NB4 (cell line): ENCODE results near the gene ZNF567.
"Not testable (repeated sequence)": the region's sequence is repeated elsewhere in the genome, so short reads cannot be mapped to it uniquely, and the experiment has no call there.

ENCODE experiments used
- DNase-seq: peaks from one replicate; pipeline ENCODE4 v3.0.0; 2010; ENCODE audit warnings: low read depth
- H3K4me3 ChIP-seq: one replicate; pipeline ENCODE4 v1.5.1; 2011; ENCODE audit warnings: mild to moderate bottlenecking, low read depth, low read length, moderate library complexity
- MYC ChIP-seq: IDR thresholded peaks from 2 replicates; pipeline ENCODE4 v1.6.1; 2011; ENCODE audit warnings: low read depth, low read length
- POLR2A ChIP-seq: IDR thresholded peaks from 2 replicates; pipeline ENCODE4 v1.6.1; 2011; ENCODE audit warnings: mild to moderate bottlenecking; ENCODE audit not compliant: insufficient read length; ENCODE audit errors: extremely low read depth
- TF ChIP-seq, protein P1 (sequence below): IDR thresholded peaks from one replicate; pipeline ENCODE4 v1.5.1; 2012; ENCODE audit warnings: low read depth, low read length
- TF ChIP-seq, protein P2 (sequence below): IDR thresholded peaks from 2 replicates; pipeline ENCODE4 v1.6.1; 2011; ENCODE audit warnings: low read depth, low read length

Gene ZNF567

DNA sequence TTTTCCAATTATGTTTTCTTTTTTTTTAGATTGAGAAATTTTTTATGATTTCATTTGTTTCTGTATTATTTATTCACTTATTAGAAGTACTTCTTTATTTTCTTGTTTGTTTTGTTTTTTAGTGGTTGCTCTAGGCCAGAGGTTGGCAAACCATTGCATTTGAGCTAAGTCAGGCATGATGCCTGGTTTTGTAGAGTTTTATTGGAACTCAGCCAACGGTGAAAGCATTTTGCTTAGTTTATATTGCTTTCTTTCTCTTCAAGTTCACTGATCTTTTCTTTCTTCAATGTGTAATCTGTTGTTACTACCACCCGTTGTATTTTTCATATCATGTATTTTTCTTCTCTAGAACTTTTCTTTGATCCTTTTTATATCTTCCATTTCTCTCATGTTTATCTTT, 19.7 kb downstream of the ZNF567 start:
- no peak for DNase-seq
- H3K4me3 ChIP-seq, result no peak overlapping the region
- TF ChIP-seq MYC (no peak), POLR2A (no peak)
- TF ChIP-seq, protein P1, sequence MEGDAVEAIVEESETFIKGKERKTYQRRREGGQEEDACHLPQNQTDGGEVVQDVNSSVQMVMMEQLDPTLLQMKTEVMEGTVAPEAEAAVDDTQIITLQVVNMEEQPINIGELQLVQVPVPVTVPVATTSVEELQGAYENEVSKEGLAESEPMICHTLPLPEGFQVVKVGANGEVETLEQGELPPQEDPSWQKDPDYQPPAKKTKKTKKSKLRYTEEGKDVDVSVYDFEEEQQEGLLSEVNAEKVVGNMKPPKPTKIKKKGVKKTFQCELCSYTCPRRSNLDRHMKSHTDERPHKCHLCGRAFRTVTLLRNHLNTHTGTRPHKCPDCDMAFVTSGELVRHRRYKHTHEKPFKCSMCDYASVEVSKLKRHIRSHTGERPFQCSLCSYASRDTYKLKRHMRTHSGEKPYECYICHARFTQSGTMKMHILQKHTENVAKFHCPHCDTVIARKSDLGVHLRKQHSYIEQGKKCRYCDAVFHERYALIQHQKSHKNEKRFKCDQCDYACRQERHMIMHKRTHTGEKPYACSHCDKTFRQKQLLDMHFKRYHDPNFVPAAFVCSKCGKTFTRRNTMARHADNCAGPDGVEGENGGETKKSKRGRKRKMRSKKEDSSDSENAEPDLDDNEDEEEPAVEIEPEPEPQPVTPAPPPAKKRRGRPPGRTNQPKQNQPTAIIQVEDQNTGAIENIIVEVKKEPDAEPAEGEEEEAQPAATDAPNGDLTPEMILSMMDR, result no peak
- TF ChIP-seq, protein P2, sequence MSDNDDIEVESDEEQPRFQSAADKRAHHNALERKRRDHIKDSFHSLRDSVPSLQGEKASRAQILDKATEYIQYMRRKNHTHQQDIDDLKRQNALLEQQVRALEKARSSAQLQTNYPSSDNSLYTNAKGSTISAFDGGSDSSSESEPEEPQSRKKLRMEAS, result no peak

DNA sequence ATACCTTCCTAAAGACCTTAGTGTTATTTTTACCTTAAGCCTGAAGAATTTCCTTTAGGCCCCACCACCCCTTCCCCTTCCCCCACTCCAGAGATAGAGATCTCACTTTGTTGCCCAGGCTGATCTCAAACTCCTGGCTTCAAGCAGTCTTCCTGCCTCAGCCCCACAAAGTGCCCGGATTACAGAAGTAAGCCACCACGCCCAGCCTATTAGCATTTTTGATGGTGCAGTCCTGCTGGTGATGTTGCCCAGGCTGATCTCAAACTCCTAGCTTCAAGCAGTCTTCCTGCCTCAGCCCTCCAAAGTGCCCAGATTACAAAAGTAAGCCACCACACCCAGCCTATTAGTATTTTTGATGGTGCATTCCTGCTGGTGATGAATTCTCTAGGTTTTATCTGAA, 22.0 kb downstream of the ZNF567 start:
- TF ChIP-seq, protein P2, result no peak
- TF ChIP-seq, protein P1, result no peak
- no peak for TF ChIP-seq MYC
- no peak for TF ChIP-seq POLR2A
- H3K4me3 ChIP-seq, result no peak overlapping the region

DNA sequence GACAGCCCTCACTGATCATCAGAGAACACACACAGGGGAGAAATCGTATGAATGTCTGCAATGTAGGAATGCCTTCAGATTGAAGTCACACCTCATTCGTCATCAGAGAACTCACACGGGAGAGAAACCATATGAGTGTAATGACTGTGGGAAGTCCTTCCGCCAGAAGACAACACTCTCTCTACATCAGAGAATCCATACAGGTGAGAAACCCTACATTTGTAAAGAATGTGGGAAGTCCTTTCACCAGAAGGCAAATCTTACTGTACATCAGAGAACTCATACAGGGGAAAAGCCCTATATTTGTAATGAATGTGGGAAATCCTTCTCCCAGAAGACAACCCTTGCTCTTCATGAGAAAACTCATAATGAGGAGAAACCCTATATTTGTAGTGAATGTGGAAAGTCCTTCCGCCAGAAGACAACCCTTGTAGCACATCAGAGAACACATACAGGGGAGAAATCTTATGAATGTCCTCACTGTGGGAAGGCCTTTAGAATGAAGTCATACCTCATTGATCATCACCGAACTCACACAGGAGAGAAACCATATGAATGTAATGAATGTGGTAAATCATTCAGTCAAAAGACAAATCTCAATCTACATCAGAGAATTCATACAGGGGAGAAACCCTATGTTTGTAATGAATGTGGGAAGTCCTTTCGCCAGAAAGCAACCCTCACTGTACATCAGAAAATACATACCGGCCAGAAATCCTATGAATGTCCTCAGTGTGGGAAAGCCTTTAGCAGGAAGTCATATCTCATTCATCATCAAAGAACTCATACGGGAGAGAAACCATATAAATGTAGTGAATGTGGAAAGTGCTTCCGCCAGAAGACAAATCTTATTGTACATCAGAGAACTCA, 32.5 kb downstream of the ZNF567 start:
- H3K4me3 ChIP-seq, result no peak overlapping the region
- no peak for TF ChIP-seq MYC
- TF ChIP-seq, protein P2, result no peak
- TF ChIP-seq, protein P1, result no peak
- no peak for TF ChIP-seq POLR2A
- DNase-seq, result peak; percentile 6

More for the DNA sequence above, 22.0 kb downstream of the ZNF567 start:
- DNase-seq, result no peak

DNA sequence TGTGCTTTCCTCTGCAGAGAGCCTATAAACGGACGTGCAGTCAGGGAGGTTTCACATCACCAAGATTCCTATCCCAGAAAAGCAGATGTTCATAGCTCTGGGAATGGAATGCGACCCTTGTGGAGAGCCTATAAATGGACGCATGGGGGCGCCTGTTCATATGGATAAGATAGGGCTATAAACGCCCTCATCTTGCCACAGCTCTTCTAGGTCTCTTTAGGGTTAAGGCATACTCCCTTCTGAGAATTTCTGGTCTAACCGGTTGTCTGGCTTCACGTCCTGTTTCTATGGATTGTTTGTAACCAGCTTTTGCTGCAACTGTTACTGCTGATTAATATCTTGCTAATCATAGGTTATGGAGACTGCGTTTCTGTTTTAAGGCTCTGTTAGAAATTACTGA, 48.8 kb downstream of the ZNF567 start:
- H3K4me3 ChIP-seq, DNase-seq: not testable (repeated sequence)

DNA sequence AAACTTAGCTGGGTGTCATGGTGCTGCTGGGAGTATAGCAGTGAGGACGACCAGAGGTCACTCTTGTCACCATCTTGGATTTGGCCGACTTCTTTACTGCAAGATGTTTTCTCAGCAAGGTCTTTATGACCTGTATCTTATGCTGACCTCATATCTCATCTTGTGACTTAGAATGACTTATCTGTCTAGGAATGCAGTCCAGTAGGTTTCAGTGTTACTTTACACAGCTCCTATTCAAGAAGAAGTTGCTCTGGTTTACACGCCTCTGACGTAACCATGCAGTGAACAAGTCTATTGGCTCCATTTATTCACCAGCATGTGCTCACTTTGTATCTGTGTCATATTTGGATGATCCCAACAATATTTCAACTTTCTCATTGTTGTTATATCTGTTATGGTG, 58.5 kb downstream of the ZNF567 start:
- TF ChIP-seq, protein P2, result no peak
- TF ChIP-seq, protein P1, result no peak
- TF ChIP-seq POLR2A (no peak), MYC (no peak)
- no peak for DNase-seq
- no peak overlapping the region for H3K4me3 ChIP-seq

DNA sequence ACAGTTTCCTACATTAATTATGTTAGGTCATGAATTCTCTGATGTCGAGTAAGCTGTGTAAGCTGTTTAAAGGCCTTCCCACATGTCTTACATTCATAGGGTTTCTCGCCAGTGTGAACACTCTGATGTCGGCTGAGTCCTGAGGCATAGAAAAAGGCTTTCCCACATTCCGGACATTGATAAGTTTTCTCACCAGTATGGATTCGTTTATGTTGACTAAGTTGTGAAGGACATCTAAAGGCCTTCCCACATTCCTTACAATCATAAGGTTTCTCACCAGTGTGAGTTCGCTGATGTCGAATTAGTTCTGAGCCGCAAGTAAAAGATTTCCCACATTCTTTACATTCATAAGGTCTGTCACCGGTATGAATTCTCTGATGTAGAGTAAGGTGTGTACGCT, 60.3 kb downstream of the ZNF567 start:
- H3K4me3 ChIP-seq, result no peak overlapping the region
- no peak for DNase-seq
- TF ChIP-seq, protein P2, result no peak
- TF ChIP-seq, protein P1, result no peak
- TF ChIP-seq MYC (no peak), POLR2A (no peak)
